HL-60 (cell line): ENCODE measurements around the gene ADIRF.

Source experiments
- GABPA ChIP-seq: IDR thresholded peaks from 2 replicates; pipeline ENCODE4 v1.6.1; 2012; ENCODE audit warnings: low read depth
- POLR2AphosphoS5 ChIP-seq: IDR thresholded peaks from 2 replicates; pipeline ENCODE4 v1.6.1; 2012; ENCODE audit warnings: low read depth
- SPI1 ChIP-seq: IDR thresholded peaks from 2 replicates; pipeline ENCODE4 v1.6.1; 2012; ENCODE audit warnings: low read depth, mild to moderate bottlenecking, borderline replicate concordance
- TF ChIP-seq, protein P1 (sequence below): IDR thresholded peaks from one replicate; pipeline ENCODE4 v1.5.1; 2011; ENCODE audit warnings: low read length, control low read depth, inconsistent platforms; ENCODE audit not compliant: insufficient read depth
- TF ChIP-seq, protein P2 (sequence below): IDR thresholded peaks from 2 replicates; pipeline ENCODE4 v1.6.1; 2012; ENCODE audit warnings: low read depth; ENCODE audit not compliant: insufficient replicate concordance

DNA sequence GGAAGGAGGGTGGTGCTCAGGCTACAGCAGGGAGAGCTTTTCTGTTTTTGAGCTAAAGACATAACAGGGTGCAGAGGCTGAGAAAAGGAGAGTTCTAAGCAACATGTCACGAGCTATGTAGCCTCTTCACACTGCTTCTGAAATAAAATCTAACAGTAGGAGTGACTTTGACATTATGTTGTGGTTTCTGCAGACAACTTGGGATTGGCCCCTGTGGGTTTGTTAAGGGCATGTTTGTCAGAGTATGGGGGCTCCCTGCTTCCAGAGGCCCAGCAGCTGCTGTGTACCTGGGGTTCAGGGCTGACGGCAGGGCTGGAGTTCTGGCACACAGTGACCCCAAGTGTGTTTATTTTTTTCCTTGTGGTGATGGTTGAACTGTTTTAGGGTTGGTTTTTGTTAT, 35.6 kb upstream of the ADIRF start:
- TF ChIP-seq POLR2AphosphoS5 = no peak
- no peak for TF ChIP-seq GABPA
- TF ChIP-seq, protein P1, sequence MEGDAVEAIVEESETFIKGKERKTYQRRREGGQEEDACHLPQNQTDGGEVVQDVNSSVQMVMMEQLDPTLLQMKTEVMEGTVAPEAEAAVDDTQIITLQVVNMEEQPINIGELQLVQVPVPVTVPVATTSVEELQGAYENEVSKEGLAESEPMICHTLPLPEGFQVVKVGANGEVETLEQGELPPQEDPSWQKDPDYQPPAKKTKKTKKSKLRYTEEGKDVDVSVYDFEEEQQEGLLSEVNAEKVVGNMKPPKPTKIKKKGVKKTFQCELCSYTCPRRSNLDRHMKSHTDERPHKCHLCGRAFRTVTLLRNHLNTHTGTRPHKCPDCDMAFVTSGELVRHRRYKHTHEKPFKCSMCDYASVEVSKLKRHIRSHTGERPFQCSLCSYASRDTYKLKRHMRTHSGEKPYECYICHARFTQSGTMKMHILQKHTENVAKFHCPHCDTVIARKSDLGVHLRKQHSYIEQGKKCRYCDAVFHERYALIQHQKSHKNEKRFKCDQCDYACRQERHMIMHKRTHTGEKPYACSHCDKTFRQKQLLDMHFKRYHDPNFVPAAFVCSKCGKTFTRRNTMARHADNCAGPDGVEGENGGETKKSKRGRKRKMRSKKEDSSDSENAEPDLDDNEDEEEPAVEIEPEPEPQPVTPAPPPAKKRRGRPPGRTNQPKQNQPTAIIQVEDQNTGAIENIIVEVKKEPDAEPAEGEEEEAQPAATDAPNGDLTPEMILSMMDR = no peak
- TF ChIP-seq SPI1 = no peak
- TF ChIP-seq, protein P2, sequence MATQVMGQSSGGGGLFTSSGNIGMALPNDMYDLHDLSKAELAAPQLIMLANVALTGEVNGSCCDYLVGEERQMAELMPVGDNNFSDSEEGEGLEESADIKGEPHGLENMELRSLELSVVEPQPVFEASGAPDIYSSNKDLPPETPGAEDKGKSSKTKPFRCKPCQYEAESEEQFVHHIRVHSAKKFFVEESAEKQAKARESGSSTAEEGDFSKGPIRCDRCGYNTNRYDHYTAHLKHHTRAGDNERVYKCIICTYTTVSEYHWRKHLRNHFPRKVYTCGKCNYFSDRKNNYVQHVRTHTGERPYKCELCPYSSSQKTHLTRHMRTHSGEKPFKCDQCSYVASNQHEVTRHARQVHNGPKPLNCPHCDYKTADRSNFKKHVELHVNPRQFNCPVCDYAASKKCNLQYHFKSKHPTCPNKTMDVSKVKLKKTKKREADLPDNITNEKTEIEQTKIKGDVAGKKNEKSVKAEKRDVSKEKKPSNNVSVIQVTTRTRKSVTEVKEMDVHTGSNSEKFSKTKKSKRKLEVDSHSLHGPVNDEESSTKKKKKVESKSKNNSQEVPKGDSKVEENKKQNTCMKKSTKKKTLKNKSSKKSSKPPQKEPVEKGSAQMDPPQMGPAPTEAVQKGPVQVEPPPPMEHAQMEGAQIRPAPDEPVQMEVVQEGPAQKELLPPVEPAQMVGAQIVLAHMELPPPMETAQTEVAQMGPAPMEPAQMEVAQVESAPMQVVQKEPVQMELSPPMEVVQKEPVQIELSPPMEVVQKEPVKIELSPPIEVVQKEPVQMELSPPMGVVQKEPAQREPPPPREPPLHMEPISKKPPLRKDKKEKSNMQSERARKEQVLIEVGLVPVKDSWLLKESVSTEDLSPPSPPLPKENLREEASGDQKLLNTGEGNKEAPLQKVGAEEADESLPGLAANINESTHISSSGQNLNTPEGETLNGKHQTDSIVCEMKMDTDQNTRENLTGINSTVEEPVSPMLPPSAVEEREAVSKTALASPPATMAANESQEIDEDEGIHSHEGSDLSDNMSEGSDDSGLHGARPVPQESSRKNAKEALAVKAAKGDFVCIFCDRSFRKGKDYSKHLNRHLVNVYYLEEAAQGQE = no peak
